ENCODE data around the gene SGMS1. TPM values are rescaled to one million over a fixed set of nuclear protein-coding genes. Genes with fewer than 3 reads are reported as not detected.
A peak's percentile ranks its signal among the peaks of the same experiment; 100 is the strongest.

SGMS1 gene
- total RNA-seq, 2 experiments from 2014 or later, result 7.5 to 9.0 TPM

- H3K4me1 Mint-ChIP-seq, result peaks cover 7% of the 10 kb centered on the region
- POLR2A ChIA-PET, result no interaction called here
- no peak for DNase-seq
- H3K4me3 Mint-ChIP-seq, result no peak overlapping the region
- intact Hi-C loops (cut with DNase I, micrococcal nuclease), result no loop called here
- peaks cover 3% of the 10 kb centered on the region for H3K9me3 Mint-ChIP-seq (ENCODE audit: low read depth)
- no peak overlapping the region for H3K27ac Mint-ChIP-seq
- CTCF ChIA-PET, result interaction anchor here (1.1 to 1.7 kb wide), 2 partner anchors 11 to 17 kb away, joined by 3 to 4 read pairs; no protein-coding TSS in a partner anchor
- H3K27me3 Mint-ChIP-seq, result no peaks in the 10 kb centered on the region
- ATAC-seq, result no peak
- H3K36me3 Mint-ChIP-seq (ENCODE audit: low read depth), result peaks cover 34% of the 10 kb centered on the region
These were observed 146.2 kb downstream of the SGMS1 start for GRCh38 chr10:50477287-50478203.

GRCh38 chr10:50473756-50474155, 150.0 kb downstream of the SGMS1 start:
- intact Hi-C loops (cut with DNase I, micrococcal nuclease), result no loop called here
- CTCF ChIA-PET, result interaction anchor here (0.7 to 1.3 kb wide), 2 partner anchors 10 to 42 kb away, joined by 4 to 5 read pairs; no protein-coding TSS in a partner anchor

GRCh38 chr10:50472914-50473313, 150.8 kb downstream of the SGMS1 start:
- no peak for ATAC-seq
- Mint-ChIP-seq H3K36me3 (ENCODE audit: low read depth) (peaks cover 15% of the 10 kb centered on the region), H3K27ac (no peak overlapping the region)

More at GRCh38 chr10:50473756-50474155, 150.0 kb downstream of the SGMS1 start:
- no peak for ATAC-seq
- no peak overlapping the region for H3K4me3 Mint-ChIP-seq
- POLR2A ChIA-PET, result no interaction called here
- H3K27me3 Mint-ChIP-seq, result no peaks in the 10 kb centered on the region
- no peak for DNase-seq
- peaks cover under 1% of the 10 kb centered on the region for H3K9me3 Mint-ChIP-seq (ENCODE audit: low read depth)
- peaks cover 18% of the 10 kb centered on the region for H3K36me3 Mint-ChIP-seq (ENCODE audit: low read depth)
- H3K4me1 Mint-ChIP-seq, result peaks cover 36% of the 10 kb centered on the region
- H3K27ac Mint-ChIP-seq, result no peak overlapping the region

DNA sequence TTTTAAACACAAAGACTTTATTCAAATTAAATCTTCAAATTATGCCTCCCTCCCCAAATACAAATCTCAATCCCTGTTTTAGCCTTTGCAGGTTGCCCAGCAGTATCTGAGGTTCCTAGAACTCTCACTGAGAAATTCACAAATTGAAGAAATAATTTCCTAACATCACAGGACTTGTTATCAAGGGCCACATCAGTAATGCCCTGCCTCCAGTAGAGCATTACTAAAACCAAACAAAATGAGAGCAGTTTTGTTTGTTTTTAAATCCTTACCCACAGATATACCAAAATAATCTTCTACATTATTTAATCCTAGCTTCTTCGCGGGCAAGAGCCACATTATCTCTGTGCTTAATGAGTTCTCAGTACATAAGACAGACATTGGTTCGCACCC, 152.2 kb downstream of the SGMS1 start:
- H3K27me3 Mint-ChIP-seq, result no peaks in the 10 kb centered on the region
- peaks cover 4% of the 10 kb centered on the region for H3K36me3 Mint-ChIP-seq (ENCODE audit: low read depth)
- no peak overlapping the region for H3K27ac Mint-ChIP-seq
- ATAC-seq, result no peak
- H3K9me3 Mint-ChIP-seq (ENCODE audit: low read depth), result no peaks in the 10 kb centered on the region
- H3K4me1 Mint-ChIP-seq, result peaks cover 52% of the 10 kb centered on the region
- CTCF ChIA-PET, result interaction anchor here (1.4 to 1.6 kb wide), 2 partner anchors 18 to 86 kb away, joined by 3 read pairs; no protein-coding TSS in a partner anchor
- intact Hi-C loops (cut with DNase I, micrococcal nuclease), result no loop called here
- H3K4me3 Mint-ChIP-seq, result no peak overlapping the region
- POLR2A ChIA-PET, result no interaction called here
- no peak for DNase-seq

More at GRCh38 chr10:50472914-50473313, 150.8 kb downstream of the SGMS1 start:
- CTCF ChIA-PET, result no interaction called here
- Mint-ChIP-seq H3K4me3 (no peak overlapping the region), H3K9me3 (ENCODE audit: low read depth) (no peaks in the 10 kb centered on the region), H3K4me1 (peaks cover 44% of the 10 kb centered on the region), H3K27me3 (no peaks in the 10 kb centered on the region)
- no peak for DNase-seq
- intact Hi-C loops (cut with DNase I, micrococcal nuclease), result no loop called here
- POLR2A ChIA-PET, result no interaction called here

DNA sequence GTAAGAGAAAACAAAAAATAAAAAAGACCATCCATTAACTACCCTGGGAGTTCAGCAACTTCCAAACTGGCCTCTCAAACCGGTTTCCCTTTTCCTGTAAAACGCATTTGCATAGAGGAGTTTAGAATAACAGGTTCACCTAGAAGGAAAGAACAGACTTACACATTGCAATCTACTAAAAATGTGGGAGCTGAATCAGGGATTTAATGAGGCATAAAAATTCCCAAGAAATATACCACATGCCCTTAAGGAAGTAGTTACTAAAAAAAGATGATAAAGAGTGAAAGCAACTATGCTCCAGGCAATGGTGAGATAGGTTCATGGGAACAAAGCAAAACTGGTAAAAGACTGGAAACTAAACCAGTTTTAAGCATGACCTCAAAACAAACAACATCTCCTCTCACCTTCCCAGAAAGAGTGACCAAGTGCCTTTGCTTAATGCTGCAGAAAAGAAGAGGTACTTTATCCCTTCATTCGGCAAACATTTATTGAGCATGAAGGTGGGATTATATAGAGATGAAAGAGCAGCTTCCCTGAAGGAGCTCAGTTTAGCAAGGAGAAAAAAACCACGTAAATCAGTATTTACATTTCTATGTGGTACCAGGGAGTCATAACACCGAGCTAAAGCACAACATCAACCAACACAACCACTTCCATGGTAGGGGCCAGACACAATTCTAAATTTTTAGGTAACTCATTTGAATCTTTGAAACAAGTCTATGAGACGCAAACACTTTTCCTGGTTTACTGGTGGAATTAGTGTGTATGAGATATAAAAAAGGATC, 152.8 kb downstream of the SGMS1 start:
- DNase-seq (no peak), ATAC-seq (no peak)
- Mint-ChIP-seq H3K4me1 (peaks cover 52% of the 10 kb centered on the region), H3K4me3 (no peak overlapping the region), H3K36me3 (ENCODE audit: low read depth) (peaks cover 2% of the 10 kb centered on the region), H3K27ac (no peak overlapping the region), H3K27me3 (no peaks in the 10 kb centered on the region), H3K9me3 (ENCODE audit: low read depth) (no peaks in the 10 kb centered on the region)
- ChIA-PET CTCF (interaction anchor here (1.4 to 1.6 kb wide), 2 partner anchors 19 to 86 kb away, joined by 3 read pairs; no protein-coding TSS in a partner anchor), POLR2A (no interaction called here)
- intact Hi-C loops (cut with DNase I, micrococcal nuclease), result no loop called here

DNA sequence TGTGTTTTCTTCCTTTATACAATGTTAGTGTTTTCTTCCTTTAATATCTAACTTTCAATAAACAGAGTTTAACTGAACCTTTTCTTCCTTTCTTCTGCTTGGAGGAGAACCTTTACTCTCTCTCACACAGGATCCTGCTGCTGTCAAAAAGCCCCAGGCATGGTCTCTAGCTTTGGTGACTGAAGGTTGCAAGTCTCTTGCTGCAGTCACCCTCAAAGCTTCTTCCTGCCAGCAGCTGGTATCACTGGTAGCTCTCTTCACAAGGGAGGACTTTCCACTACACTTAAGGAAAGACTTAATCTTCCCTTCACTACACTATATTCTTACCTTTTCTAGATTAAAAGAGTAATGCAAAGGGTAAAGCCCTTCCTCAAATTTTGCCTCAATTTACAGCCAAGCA, 153.4 kb downstream of the SGMS1 start:
- Mint-ChIP-seq H3K4me1 (peaks cover 52% of the 10 kb centered on the region), H3K4me3 (no peak overlapping the region), H3K27me3 (no peaks in the 10 kb centered on the region), H3K9me3 (ENCODE audit: low read depth) (no peaks in the 10 kb centered on the region), H3K36me3 (ENCODE audit: low read depth) (peaks cover 2% of the 10 kb centered on the region), H3K27ac (no peak overlapping the region)
- no peak for ATAC-seq
- intact Hi-C loops (cut with DNase I, micrococcal nuclease), result no loop called here
- POLR2A ChIA-PET, result no interaction called here
- CTCF ChIA-PET, result interaction anchor here (1.4 to 1.6 kb wide), 2 partner anchors 20 to 87 kb away, joined by 3 read pairs; no protein-coding TSS in a partner anchor
- peak; percentile 12 for DNase-seq

GRCh38 chr10:50469778-50470193, 154.0 kb downstream of the SGMS1 start:
- DNase-seq (no peak), ATAC-seq (no peak)
- no peaks in the 10 kb centered on the region for H3K27me3 Mint-ChIP-seq
- peaks cover 50% of the 10 kb centered on the region for H3K4me1 Mint-ChIP-seq
- intact Hi-C loops (cut with DNase I, micrococcal nuclease), result no loop called here
- peaks cover 3% of the 10 kb centered on the region for H3K36me3 Mint-ChIP-seq (ENCODE audit: low read depth)
- no peak overlapping the region for H3K27ac Mint-ChIP-seq
- CTCF ChIA-PET, result no interaction called here
- POLR2A ChIA-PET, result no interaction called here
- H3K9me3 Mint-ChIP-seq (ENCODE audit: low read depth), result no peaks in the 10 kb centered on the region
- H3K4me3 Mint-ChIP-seq, result no peak overlapping the region

- no peaks in the 10 kb centered on the region for H3K27me3 Mint-ChIP-seq
- peaks cover 50% of the 10 kb centered on the region for H3K4me1 Mint-ChIP-seq
- ChIA-PET CTCF (no interaction called here), POLR2A (no interaction called here)
- intact Hi-C loops (cut with DNase I, micrococcal nuclease), result no loop called here
- no peak overlapping the region for H3K27ac Mint-ChIP-seq
- no peak for DNase-seq
- peaks cover 2% of the 10 kb centered on the region for H3K36me3 Mint-ChIP-seq (ENCODE audit: low read depth)
- no peaks in the 10 kb centered on the region for H3K9me3 Mint-ChIP-seq (ENCODE audit: low read depth)
- no peak overlapping the region for H3K4me3 Mint-ChIP-seq
- ATAC-seq, result no peak
These were observed 154.5 kb downstream of the SGMS1 start for GRCh38 chr10:50469288-50469687.

DNA sequence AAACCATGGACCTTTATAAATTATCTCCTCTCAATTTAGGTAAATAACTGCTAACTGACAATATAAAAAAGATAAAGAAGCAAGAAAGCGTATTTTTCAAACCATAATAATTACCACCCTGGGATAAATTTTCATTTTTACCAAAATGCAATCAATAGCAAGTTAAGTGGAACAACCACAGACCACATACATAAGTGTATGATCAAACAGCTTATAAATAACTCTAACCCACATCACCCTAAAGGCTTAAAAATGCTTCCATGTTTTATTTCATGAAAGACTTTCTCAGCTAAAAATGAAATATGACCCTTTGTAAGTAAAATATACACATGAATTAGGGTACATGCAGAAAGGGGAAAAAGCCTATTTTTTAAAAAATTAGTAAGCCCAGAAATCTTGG, 156.5 kb downstream of the SGMS1 start:
- Mint-ChIP-seq H3K27me3 (no peaks in the 10 kb centered on the region), H3K27ac (no peak overlapping the region), H3K4me3 (no peak overlapping the region), H3K36me3 (ENCODE audit: low read depth) (peaks cover 4% of the 10 kb centered on the region), H3K4me1 (peaks cover 43% of the 10 kb centered on the region), H3K9me3 (ENCODE audit: low read depth) (no peaks in the 10 kb centered on the region)
- intact Hi-C loops (cut with DNase I, micrococcal nuclease), result no loop called here
- CTCF ChIA-PET, result no interaction called here
- POLR2A ChIA-PET, result no interaction called here
- DNase-seq (no peak), ATAC-seq (no peak)

DNA sequence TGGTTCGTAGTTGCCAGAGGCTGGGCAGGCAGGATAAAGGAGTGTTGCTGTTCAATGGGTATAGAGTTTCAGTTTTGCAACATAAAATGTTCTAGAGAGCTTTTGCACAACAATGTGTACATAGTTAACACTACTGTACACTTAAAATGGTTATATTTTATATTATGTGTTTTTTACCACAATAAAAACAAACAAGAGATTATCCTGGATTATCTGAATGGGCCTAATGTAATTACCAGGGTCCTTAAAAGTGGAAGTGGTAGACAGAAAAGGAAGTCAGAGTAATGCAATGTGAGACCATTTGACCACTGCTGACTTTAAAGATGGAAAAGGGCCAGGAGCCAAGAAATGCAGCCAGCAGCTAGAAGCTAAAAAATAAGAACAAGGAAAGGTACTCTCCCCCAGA, 159.7 kb downstream of the SGMS1 start:
- Mint-ChIP-seq H3K27me3 (no peaks in the 10 kb centered on the region), H3K9me3 (ENCODE audit: low read depth) (no peaks in the 10 kb centered on the region), H3K36me3 (ENCODE audit: low read depth) (peaks cover 15% of the 10 kb centered on the region), H3K4me3 (no peak overlapping the region), H3K4me1 (peaks cover 19% of the 10 kb centered on the region), H3K27ac (no peak overlapping the region)
- intact Hi-C loops (cut with DNase I, micrococcal nuclease), result no loop called here
- POLR2A ChIA-PET, result no interaction called here
- CTCF ChIA-PET, result no interaction called here
- DNase-seq, result no peak
- no peak for ATAC-seq

GRCh38 chr10:50461834-50462233, 161.9 kb downstream of the SGMS1 start:
- DNase-seq, result no peak
- no peak overlapping the region for H3K27ac Mint-ChIP-seq
- ChIA-PET POLR2A (no interaction called here), CTCF (interaction anchor here (0.7 to 1.7 kb wide), 3 partner anchors 14 to 129 kb away, joined by 3 to 4 read pairs (median 3); no protein-coding TSS in a partner anchor)
- peaks cover 3% of the 10 kb centered on the region for H3K4me1 Mint-ChIP-seq
- ATAC-seq, result no peak
- no peaks in the 10 kb centered on the region for H3K9me3 Mint-ChIP-seq (ENCODE audit: low read depth)
- no peak overlapping the region for H3K4me3 Mint-ChIP-seq
- peaks cover 19% of the 10 kb centered on the region for H3K36me3 Mint-ChIP-seq (ENCODE audit: low read depth)
- intact Hi-C loops (cut with DNase I, micrococcal nuclease), result no loop called here
- H3K27me3 Mint-ChIP-seq, result no peaks in the 10 kb centered on the region
